Skeletal muscle tissue (tissue), 4 donors: ENCODE data around the gene GPR180. TPM values are rescaled to one million over a fixed set of nuclear protein-coding genes. Genes with fewer than 3 reads are reported as not detected.
"Not testable (repeated sequence)": the region's sequence is repeated elsewhere in the genome, so short reads cannot be mapped to it uniquely, and the experiment has no call there.

Experiments
- H3K27ac ChIP-seq: one replicate; pipeline ENCODE4 v1.7.0; 2013; ENCODE audit warnings: mild to moderate bottlenecking, low read depth, low read length, inconsistent platforms
- H3K27me3 ChIP-seq, 3 donors: one replicate each; pipeline ENCODE4 v1.7.0; 2013; ENCODE audit warnings: low read length in 3 of 3; ENCODE audit not compliant: control insufficient read depth in 3 of 3, insufficient read depth in 3 of 3
- H3K36me3 ChIP-seq, 3 donors: one replicate each; pipeline ENCODE4 v1.7.0; 2013; ENCODE audit warnings: low read length in 3 of 3; ENCODE audit not compliant: control insufficient read depth in 3 of 3, insufficient read depth in 3 of 3
- H3K4me1 ChIP-seq, 3 donors: one replicate each; pipeline ENCODE4 v1.7.0; 2013; ENCODE audit warnings: low read length in 3 of 3, mild to moderate bottlenecking in 3 of 3; ENCODE audit not compliant: control insufficient read depth in 3 of 3, insufficient read depth in 3 of 3
- H3K4me3 ChIP-seq, 3 donors: one replicate each; pipeline ENCODE4 v1.7.0; 2013; ENCODE audit warnings: low read length in 3 of 3
- H3K9ac ChIP-seq, 3 donors: one replicate each; pipeline ENCODE4 v1.7.0; 2013; ENCODE audit warnings: low read length in 3 of 3, mild to moderate bottlenecking in 3 of 3, moderate library complexity in 2 of 3, low read depth in 1 of 3
- H3K9me3 ChIP-seq, 3 donors: one replicate each; pipeline ENCODE4 v1.7.0; 2013; ENCODE audit warnings: low read length in 3 of 3; ENCODE audit not compliant: control insufficient read depth in 3 of 3
- total RNA-seq: library from RNA; depleted of rRNA; stranded (reverse); fragments of >200 nt; gene quantifications from one replicate; pipeline ENCODE4 v1.2.3, GENCODE V29; 2014
- donor health status: Osteomylitis.

GPR180 gene
- total RNA-seq, 1 donor from 2014 or later, result 6.3 TPM

- Histone ChIP-seq H3K9ac (peak overlapping the region in 1 of 3 donors; percentile 24), H3K36me3 (peaks cover 0 to under 1% (median 0%) of the 10 kb centered on the region in 3 donors), H3K4me1 (no peaks in the 10 kb centered on the region), H3K27me3 (no peaks in the 10 kb centered on the region), H3K4me3 (no peak overlapping the region), H3K27ac (no peak overlapping the region), H3K9me3 (no peaks in the 10 kb centered on the region)
Measured at GRCh38 chr13:94612050-94612449, 10.4 kb downstream of the GPR180 start.

GRCh38 chr13:94613051-94613450, 11.4 kb downstream of the GPR180 start:
- H3K9me3 ChIP-seq, result no peaks in the 10 kb centered on the region
- H3K36me3 ChIP-seq, result no peaks in the 10 kb centered on the region
- H3K27ac ChIP-seq, result no peak overlapping the region

GRCh38 chr13:94617389-94618000, 15.8 kb downstream of the GPR180 start:
- Histone ChIP-seq H3K27ac (no peak overlapping the region), H3K27me3 (no peaks in the 10 kb centered on the region), H3K9ac (no peak overlapping the region), H3K36me3 (peaks cover 0 to 4% (median 3%) of the 10 kb centered on the region in 3 donors), H3K4me1 (no peaks in the 10 kb centered on the region), H3K4me3 (no peak overlapping the region), H3K9me3 (no peaks in the 10 kb centered on the region)

More at GRCh38 chr13:94613051-94613450, 11.4 kb downstream of the GPR180 start:
- H3K4me3 ChIP-seq, result no peak overlapping the region
- no peak overlapping the region for H3K9ac ChIP-seq
- H3K4me1 ChIP-seq, result no peaks in the 10 kb centered on the region
- H3K27me3 ChIP-seq, result no peaks in the 10 kb centered on the region

- H3K9me3 ChIP-seq, result no peaks in the 10 kb centered on the region
- H3K27ac ChIP-seq, result no peak overlapping the region
- H3K36me3 ChIP-seq, result peaks cover 5 to 13% (median 7%) of the 10 kb centered on the region in 3 donors
Measured at GRCh38 chr13:94620286-94620896, 18.7 kb downstream of the GPR180 start.

GRCh38 chr13:94622344-94622743, 20.7 kb downstream of the GPR180 start:
- peaks cover 5 to 13% (median 7%) of the 10 kb centered on the region in 3 donors for H3K36me3 ChIP-seq
- H3K9ac ChIP-seq, result no peak overlapping the region

More at GRCh38 chr13:94620286-94620896, 18.7 kb downstream of the GPR180 start:
- no peak overlapping the region for H3K9ac ChIP-seq
- H3K4me3 ChIP-seq, result no peak overlapping the region
- no peaks in the 10 kb centered on the region for H3K4me1 ChIP-seq
- no peaks in the 10 kb centered on the region for H3K27me3 ChIP-seq

GRCh38 chr13:94623316-94623715, 21.7 kb downstream of the GPR180 start:
- Histone ChIP-seq H3K27me3 (no peaks in the 10 kb centered on the region), H3K9ac (no peak overlapping the region), H3K27ac (no peak overlapping the region), H3K4me1 (no peaks in the 10 kb centered on the region), H3K36me3 (peaks cover 5 to 13% (median 7%) of the 10 kb centered on the region in 3 donors), H3K9me3 (no peaks in the 10 kb centered on the region), H3K4me3 (no peak overlapping the region)

More at GRCh38 chr13:94622344-94622743, 20.7 kb downstream of the GPR180 start:
- H3K27me3 ChIP-seq, result no peaks in the 10 kb centered on the region
- no peak overlapping the region for H3K27ac ChIP-seq
- no peaks in the 10 kb centered on the region for H3K9me3 ChIP-seq
- no peak overlapping the region for H3K4me3 ChIP-seq
- H3K4me1 ChIP-seq, result no peaks in the 10 kb centered on the region

GRCh38 chr13:94630858-94631257, 29.2 kb downstream of the GPR180 start:
- H3K27ac ChIP-seq, result no peak overlapping the region
- no peaks in the 10 kb centered on the region for H3K4me1 ChIP-seq
- H3K36me3 ChIP-seq, result peaks cover 0 to 3% (median 2%) of the 10 kb centered on the region in 3 donors
- H3K4me3 ChIP-seq, result no peak overlapping the region
- H3K9ac ChIP-seq, result no peak overlapping the region
- no peaks in the 10 kb centered on the region for H3K27me3 ChIP-seq
- no peaks in the 10 kb centered on the region for H3K9me3 ChIP-seq

GRCh38 chr13:94632226-94632980, 30.7 kb downstream of the GPR180 start:
- Histone ChIP-seq H3K9me3 (no peaks in the 10 kb centered on the region), H3K27me3 (no peaks in the 10 kb centered on the region), H3K4me3 (no peak overlapping the region), H3K4me1 (no peaks in the 10 kb centered on the region), H3K27ac (no peak overlapping the region), H3K36me3 (peaks cover 0 to 3% (median 2%) of the 10 kb centered on the region in 3 donors), H3K9ac (no peak overlapping the region)

GRCh38 chr13:94636096-94636495, 34.4 kb downstream of the GPR180 start:
- H3K27ac ChIP-seq, H3K9ac ChIP-seq, H3K9me3 ChIP-seq, H3K4me1 ChIP-seq, H3K36me3 ChIP-seq, H3K4me3 ChIP-seq, H3K27me3 ChIP-seq: not testable (repeated sequence)
